Measurements from ENCODE around the gene LHX1. TPM values are rescaled to one million over a fixed set of nuclear protein-coding genes. Genes with fewer than 3 reads are reported as not detected.

LHX1 gene
- total RNA-seq, 2 donors from 2014 or later = not detected

- H3K27ac ChIP-seq = no peak overlapping the region
- no peak overlapping the region for H3K9ac ChIP-seq (ENCODE audit: low read depth in 2 of 2, low read length in 2 of 2)
- H3K27me3 ChIP-seq = peaks cover 55% of the 10 kb centered on the region
- DNase-seq = no peak
- intact Hi-C loops (cut with DNase I) = no loop called here
- H3K9me3 ChIP-seq = no peaks in the 10 kb centered on the region
- TF ChIP-seq CTCF (IDR thresholded peaks at IDR 0.05) = no peak
- H3K4me1 ChIP-seq = no peaks in the 10 kb centered on the region
- no peaks in the 10 kb centered on the region for H3K36me3 ChIP-seq
- H3K4me3 ChIP-seq = no peak overlapping the region
Measured at GRCh38 chr17:36945959-36946725, 8.9 kb downstream of the LHX1 start.

GRCh38 chr17:36946726-36947091, 9.4 kb downstream of the LHX1 start:
- peaks cover 49% of the 10 kb centered on the region for H3K27me3 ChIP-seq
- H3K9ac ChIP-seq (ENCODE audit: low read depth in 2 of 2, low read length in 2 of 2) = no peak overlapping the region
- H3K27ac ChIP-seq = no peak overlapping the region
- no peak for DNase-seq
- H3K36me3 ChIP-seq = no peaks in the 10 kb centered on the region
- no peak for TF ChIP-seq CTCF (IDR thresholded peaks at IDR 0.05)
- no peaks in the 10 kb centered on the region for H3K4me1 ChIP-seq
- no peaks in the 10 kb centered on the region for H3K9me3 ChIP-seq
- intact Hi-C loops (cut with DNase I) = no loop called here
- H3K4me3 ChIP-seq = no peak overlapping the region

- H3K27ac ChIP-seq = peak overlapping the region; percentile 60
- no peak for DNase-seq
- H3K27me3 ChIP-seq = peaks cover 35% of the 10 kb centered on the region
- no peaks in the 10 kb centered on the region for H3K36me3 ChIP-seq
- peak overlapping the region; percentile 69 for H3K4me3 ChIP-seq
- no peaks in the 10 kb centered on the region for H3K9me3 ChIP-seq
- peak overlapping the region in 1 of 2 donors; percentile 80 for H3K9ac ChIP-seq (ENCODE audit: low read depth in 2 of 2, low read length in 2 of 2)
- TF ChIP-seq CTCF (IDR thresholded peaks at IDR 0.05) = no peak
- H3K4me1 ChIP-seq = no peaks in the 10 kb centered on the region
- intact Hi-C loops (cut with DNase I) = no loop called here
Measured at GRCh38 chr17:36947922-36948716, 10.8 kb downstream of the LHX1 start.

GRCh38 chr17:36948717-36949460, 11.6 kb downstream of the LHX1 start, which contains the start of gene AATF:
AATF (plus strand) TSS chr17:36948954; CDS start chr17:36949126, 172 bp downstream.
- peak within 1 kb of the TSS; percentile 60 for H3K27ac ChIP-seq
- TF ChIP-seq CTCF (IDR thresholded peaks at IDR 0.05) = no peak
- peak within 1 kb of the TSS; percentile 86 to 95 for H3K9ac ChIP-seq (ENCODE audit: low read depth in 2 of 2, low read length in 2 of 2)
- peak within 1 kb of the TSS; percentile 69 for H3K4me3 ChIP-seq
- H3K36me3 ChIP-seq = no peaks in the 10 kb centered on the region
- H3K9me3 ChIP-seq = no peaks in the 10 kb centered on the region
- peaks cover 27% of the 10 kb centered on the region for H3K27me3 ChIP-seq
- DNase-seq = peak; percentile 98
- intact Hi-C loops (cut with DNase I) = no loop called here
- H3K4me1 ChIP-seq = no peaks in the 10 kb centered on the region

GRCh38 chr17:36949461-36949927, 12.2 kb downstream of the LHX1 start:
- intact Hi-C loops (cut with DNase I) = no loop called here
- Histone ChIP-seq H3K27me3 (peaks cover 21% of the 10 kb centered on the region), H3K9ac (ENCODE audit: low read depth in 2 of 2, low read length in 2 of 2) (peak overlapping the region; percentile 86 to 95), H3K9me3 (no peaks in the 10 kb centered on the region), H3K36me3 (no peaks in the 10 kb centered on the region), H3K27ac (peak overlapping the region; percentile 60), H3K4me1 (no peaks in the 10 kb centered on the region), H3K4me3 (peak overlapping the region; percentile 69)
- no peak for TF ChIP-seq CTCF (IDR thresholded peaks at IDR 0.05)
- DNase-seq = no peak

Data from colonic mucosa (tissue), 4 donors.